ENCODE data around the gene PARVA. TPM values are rescaled to one million over a fixed set of nuclear protein-coding genes. Genes with fewer than 3 reads are reported as not detected.

PARVA gene
- total and polyA plus RNA-seq, 12 donors, result 20.1 to 84.8 (median 67.0) TPM

DNA sequence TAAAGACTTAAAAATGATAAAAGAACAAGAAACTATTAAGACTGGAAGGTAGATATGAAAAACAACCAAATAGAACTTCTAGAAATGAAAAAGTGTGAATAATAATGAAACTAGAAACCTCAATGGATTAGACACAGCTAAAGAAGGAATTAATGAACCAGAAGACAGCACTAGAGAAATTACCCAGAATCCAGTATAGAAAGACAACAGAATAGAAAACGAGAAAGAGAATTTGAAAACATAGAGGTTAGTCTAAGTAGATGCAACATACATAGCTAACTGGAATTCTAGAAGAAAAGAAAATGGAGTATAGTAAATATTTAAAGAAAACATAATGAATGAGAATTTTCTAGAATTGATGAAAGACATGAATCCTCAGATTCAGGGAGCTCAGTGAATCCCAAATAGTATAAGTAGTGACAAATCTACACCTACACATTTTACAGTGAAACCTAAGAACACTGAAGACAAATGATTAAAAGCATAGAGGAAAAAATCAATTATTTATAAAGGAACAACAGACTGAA, 111.9 kb downstream of the PARVA start:
- Histone ChIP-seq H3K27ac (no peak overlapping the region), H3K27me3 (no peaks in the 10 kb centered on the region), H3K4me1 (peaks cover 0 to 6% (median 0%) of the 10 kb centered on the region in 9 donors), H3K9me3 (peaks cover 0 to 22% (median 0%) of the 10 kb centered on the region in 11 donors), H3K36me3 (peaks cover 0 to 21% (median 4%) of the 10 kb centered on the region in 9 donors), H3K4me3 (no peak overlapping the region)
- WGBS, 2 donors, result 95 to 100% methylated on average over 1 of the region's 1 CpG
- DNase-seq (no peak), ATAC-seq (no peak)
- intact Hi-C loops (cut with DNase I), result loop anchor here in 4 of 10 donors (5.0 to 10.0 kb wide), 5 partner anchors 75 to 405 kb away; no protein-coding TSS in a partner anchor
- TF ChIP-seq, protein P1, sequence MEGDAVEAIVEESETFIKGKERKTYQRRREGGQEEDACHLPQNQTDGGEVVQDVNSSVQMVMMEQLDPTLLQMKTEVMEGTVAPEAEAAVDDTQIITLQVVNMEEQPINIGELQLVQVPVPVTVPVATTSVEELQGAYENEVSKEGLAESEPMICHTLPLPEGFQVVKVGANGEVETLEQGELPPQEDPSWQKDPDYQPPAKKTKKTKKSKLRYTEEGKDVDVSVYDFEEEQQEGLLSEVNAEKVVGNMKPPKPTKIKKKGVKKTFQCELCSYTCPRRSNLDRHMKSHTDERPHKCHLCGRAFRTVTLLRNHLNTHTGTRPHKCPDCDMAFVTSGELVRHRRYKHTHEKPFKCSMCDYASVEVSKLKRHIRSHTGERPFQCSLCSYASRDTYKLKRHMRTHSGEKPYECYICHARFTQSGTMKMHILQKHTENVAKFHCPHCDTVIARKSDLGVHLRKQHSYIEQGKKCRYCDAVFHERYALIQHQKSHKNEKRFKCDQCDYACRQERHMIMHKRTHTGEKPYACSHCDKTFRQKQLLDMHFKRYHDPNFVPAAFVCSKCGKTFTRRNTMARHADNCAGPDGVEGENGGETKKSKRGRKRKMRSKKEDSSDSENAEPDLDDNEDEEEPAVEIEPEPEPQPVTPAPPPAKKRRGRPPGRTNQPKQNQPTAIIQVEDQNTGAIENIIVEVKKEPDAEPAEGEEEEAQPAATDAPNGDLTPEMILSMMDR (IDR thresholded peaks at IDR 0.05), result no peak

GRCh38 chr11:12494699-12495098, 117.3 kb downstream of the PARVA start:
- DNase-seq (no peak), ATAC-seq (no peak)
- Histone ChIP-seq H3K36me3 (peaks cover 0 to 41% (median 13%) of the 10 kb centered on the region in 9 donors), H3K9me3 (peaks cover 0 to 3% (median 0%) of the 10 kb centered on the region in 11 donors), H3K27me3 (no peaks in the 10 kb centered on the region), H3K4me1 (peaks cover 0 to 7% (median 0%) of the 10 kb centered on the region in 9 donors), H3K27ac (no peak overlapping the region), H3K4me3 (no peak overlapping the region)
- TF ChIP-seq, protein P1 (IDR thresholded peaks at IDR 0.05), result no peak
- intact Hi-C loops (cut with DNase I), result loop anchor here in 3 of 10 donors (10.0 kb wide), 3 partner anchors 150 to 170 kb away; no protein-coding TSS in a partner anchor

DNA sequence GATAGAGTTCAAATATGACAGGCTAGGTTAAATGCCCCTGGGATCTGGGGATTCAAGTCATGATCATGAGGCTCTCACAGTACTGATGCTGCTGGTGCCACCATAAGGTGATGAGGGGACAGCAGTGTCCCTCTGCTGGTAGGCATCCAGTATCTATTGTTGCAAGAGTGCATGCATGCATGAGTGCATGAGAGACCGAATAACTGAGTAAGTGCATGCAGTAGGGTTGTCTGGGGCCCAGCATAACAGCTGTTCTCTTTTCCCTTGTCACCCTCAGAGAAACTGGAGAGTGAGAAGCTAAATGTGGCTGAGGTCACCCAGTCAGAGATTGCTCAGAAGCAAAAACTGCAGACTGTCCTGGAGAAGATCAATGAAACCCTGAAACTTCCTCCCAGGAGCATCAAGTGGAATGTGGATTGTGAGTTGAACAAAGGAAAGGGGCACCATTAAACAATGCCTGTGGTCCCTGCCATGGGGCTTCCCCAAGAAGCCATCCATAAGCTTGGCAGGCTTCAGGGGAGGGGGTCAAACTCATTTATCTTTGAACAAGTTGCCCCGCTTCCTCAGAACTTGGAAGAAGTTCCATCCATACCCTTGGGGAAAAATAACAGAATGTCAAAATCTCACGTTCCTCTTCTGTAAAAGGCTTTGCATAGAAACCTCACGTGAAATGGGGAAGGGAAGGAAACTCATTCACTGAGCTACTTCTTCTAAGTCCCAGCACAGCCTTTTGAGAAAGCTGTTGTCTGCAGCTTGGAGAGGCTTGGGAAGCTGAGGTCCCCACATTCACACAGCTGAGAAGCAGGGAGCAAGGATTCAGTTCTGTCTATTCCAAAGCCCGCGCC, 119.0 kb downstream of the PARVA start:
- H3K27me3 ChIP-seq, result no peaks in the 10 kb centered on the region
- peaks cover 0 to 7% (median 0%) of the 10 kb centered on the region in 9 donors for H3K4me1 ChIP-seq
- ATAC-seq, result peak in 6 of 8 donors; percentile 25 to 70 (median 62)
- H3K27ac ChIP-seq, result no peak overlapping the region
- no peaks in the 10 kb centered on the region for H3K9me3 ChIP-seq
- DNase-seq, result no peak
- 75 to 76% methylated on average over 6 of the region's 6 CpGs for WGBS, 2 donors
- intact Hi-C loops (cut with DNase I), result loop anchor here in 3 of 10 donors (10.0 kb wide), 3 partner anchors 152 to 172 kb away; no protein-coding TSS in a partner anchor
- peaks cover 0 to 56% (median 13%) of the 10 kb centered on the region in 9 donors for H3K36me3 ChIP-seq
- TF ChIP-seq, protein P1 (IDR thresholded peaks at IDR 0.05), result peak in 7 of 9 donors; percentile 13 to 44 (median 29)
- H3K4me3 ChIP-seq, result no peak overlapping the region

- peaks cover 0 to 17% (median 5%) of the 10 kb centered on the region in 9 donors for H3K4me1 ChIP-seq
- no peak overlapping the region for H3K4me3 ChIP-seq
- H3K27ac ChIP-seq, result no peak overlapping the region
- peaks cover 0 to 61% (median 13%) of the 10 kb centered on the region in 9 donors for H3K36me3 ChIP-seq
- TF ChIP-seq, protein P1 (IDR thresholded peaks at IDR 0.05), result no peak
- DNase-seq, result no peak
- H3K9me3 ChIP-seq, result no peaks in the 10 kb centered on the region
- ATAC-seq, result no peak
- WGBS, 2 donors, result 86 to 87% methylated on average over 7 of the region's 7 CpGs
- no peaks in the 10 kb centered on the region for H3K27me3 ChIP-seq
- intact Hi-C loops (cut with DNase I), result loop anchor here in 3 of 10 donors (10.0 kb wide), 3 partner anchors 153 to 173 kb away; no protein-coding TSS in a partner anchor
Observed at GRCh38 chr11:12497431-12497830, 120.1 kb downstream of the PARVA start.
